Neuronal stem cell (in vitro differentiated cells): ENCODE results near the gene TRIM71.

Experiments
- DNase-seq: peaks from one replicate; pipeline ENCODE4 v3.0.0-alpha.2; 2013; ENCODE audit warnings: low spot score
- H2AFZ ChIP-seq: one replicate; pipeline ENCODE4 v1.6.1; 2013; ENCODE audit warnings: mild to moderate bottlenecking, low read length, inconsistent platforms
- H2AK5ac ChIP-seq: 2 replicates; pipeline ENCODE4 v1.6.1; 2013; ENCODE audit warnings: low read depth, mild to moderate bottlenecking, inconsistent platforms, low read length, moderate library complexity, mixed read lengths
- H2BK120ac ChIP-seq: 2 replicates; pipeline ENCODE4 v1.6.1; 2013; ENCODE audit warnings: low read depth, mild to moderate bottlenecking, inconsistent platforms, low read length, moderate library complexity, mixed read lengths
- H2BK12ac ChIP-seq: one replicate; pipeline ENCODE4 v1.6.1; 2013; ENCODE audit warnings: low read length, inconsistent platforms
- H2BK15ac ChIP-seq: 2 replicates; pipeline ENCODE4 v1.6.1; 2013; ENCODE audit warnings: mild to moderate bottlenecking, low read length, inconsistent platforms, mixed read lengths
- H2BK5ac ChIP-seq: one replicate; pipeline ENCODE4 v1.6.1; 2013; ENCODE audit warnings: inconsistent platforms, mild to moderate bottlenecking, low read length, moderate library complexity
- H3K14ac ChIP-seq: one replicate; pipeline ENCODE4 v1.6.1; 2013; ENCODE audit warnings: low read length, inconsistent platforms
- H3K18ac ChIP-seq: 2 replicates; pipeline ENCODE4 v1.6.1; 2013; ENCODE audit warnings: low read length, inconsistent platforms
- H3K23ac ChIP-seq: 2 replicates; pipeline ENCODE4 v1.6.1; 2013; ENCODE audit warnings: low read depth, mild to moderate bottlenecking, mixed read lengths, low read length, inconsistent platforms; ENCODE audit not compliant: poor library complexity
- H3K27ac ChIP-seq: replicated peaks from 3 replicates; pipeline ENCODE4 v1.5.1; 2013; ENCODE audit warnings: low read length, inconsistent platforms
- H3K27me3 ChIP-seq, 3 experiments: 2 replicates each; pipeline ENCODE4 v1.6.1; 2013; ENCODE audit warnings: low read length in 3 of 3, mild to moderate bottlenecking in 2 of 3, inconsistent platforms in 1 of 3, low read depth in 1 of 3, mixed read lengths in 1 of 3, moderate library complexity in 1 of 3; ENCODE audit not compliant: control insufficient read depth in 3 of 3, insufficient read depth in 3 of 3
- H3K36me3 ChIP-seq, 2 donors: replicated peaks in 1 of 2; 2 replicates each; pipeline ENCODE4 v1.6.1; 2013; ENCODE audit warnings: low read length in 2 of 2; ENCODE audit not compliant: control insufficient read depth in 2 of 2, insufficient read depth in 2 of 2
- H3K4ac ChIP-seq: 2 replicates; pipeline ENCODE4 v1.6.1; 2013; ENCODE audit warnings: inconsistent platforms, mild to moderate bottlenecking, low read length, moderate library complexity
- H3K4me1 ChIP-seq, 2 donors: 1 replicate in 1 of 2; 2 replicates in 1 of 2; pipeline ENCODE4 v1.6.1; 2013; ENCODE audit warnings: low read length in 2 of 2, low read depth in 1 of 2; ENCODE audit not compliant: control insufficient read depth in 2 of 2, insufficient read depth in 1 of 2
- H3K4me2 ChIP-seq: one replicate; pipeline ENCODE4 v1.6.1; 2013; ENCODE audit warnings: mild to moderate bottlenecking, low read length, inconsistent platforms; ENCODE audit not compliant: insufficient read depth, poor library complexity, severe bottlenecking
- H3K4me3 ChIP-seq, 2 donors: 2 replicates each; pipeline ENCODE4 v1.5.1; 2013; ENCODE audit warnings: low read length in 2 of 2, mild to moderate bottlenecking in 2 of 2, inconsistent platforms in 1 of 2, moderate library complexity in 1 of 2
- H3K79me1 ChIP-seq: one replicate; pipeline ENCODE4 v1.6.1; 2013; ENCODE audit warnings: low read depth, mild to moderate bottlenecking, inconsistent platforms, low read length, moderate library complexity
- H3K9ac ChIP-seq: one replicate; pipeline ENCODE4 v1.6.1; 2013; ENCODE audit warnings: mild to moderate bottlenecking, low read depth, low read length, inconsistent platforms; ENCODE audit not compliant: poor library complexity
- H3K9me3 ChIP-seq, 2 donors: replicated peaks in 1 of 2; 2 replicates each; pipeline versions ENCODE3 to v1.6.1; 2013; ENCODE audit warnings: low read length in 2 of 2, mild to moderate bottlenecking in 2 of 2, inconsistent platforms in 1 of 2, low read depth in 1 of 2, mixed read lengths in 1 of 2, moderate library complexity in 1 of 2; ENCODE audit not compliant: control insufficient read depth in 2 of 2, insufficient read depth in 1 of 2
- H4K8ac ChIP-seq: one replicate; pipeline ENCODE4 v1.6.1; 2013; ENCODE audit warnings: low read depth, mild to moderate bottlenecking, inconsistent platforms, low read length, moderate library complexity
- H4K91ac ChIP-seq: one replicate; pipeline ENCODE4 v1.6.1; 2013; ENCODE audit warnings: low read length, low read depth, mild to moderate bottlenecking, inconsistent platforms; ENCODE audit not compliant: poor library complexity
- WGBS, 2 donors: extraction: QIAGEN DNeasy Blood & Tissue Kit; methylation state at CpG; one replicate each; pipeline ENCODE4 v1.1.7; 2013; ENCODE audit warnings: missing lambda C conversion rate in 2 of 2, mixed read lengths in 1 of 2; ENCODE audit not compliant: insufficient read length in 2 of 2, insufficient replicate concordance in 1 of 2; ENCODE audit errors: extremely low coverage in 2 of 2; 5-methylcytosine and 5-hydroxymethylcytosine counted together

TRIM71 gene

GRCh38 chr3:32819551-32820348 lies 2.0 kb downstream of the TRIM71 start:
- WGBS, 2 donors = no CpG with 5 or more reads among the region's 41 CpGs
- H3K4me2 ChIP-seq = peak overlapping the region; percentile 72
- DNase-seq = no peak
- peaks cover 15 to 26% of the 10 kb centered on the region in 2 donors for H3K4me1 ChIP-seq
- H2BK5ac ChIP-seq = peak overlapping the region; percentile 99
- H2AFZ ChIP-seq = no peak overlapping the region
- H3K27ac ChIP-seq = peak overlapping the region; percentile 100
- no peak overlapping the region for H2BK15ac ChIP-seq
- no peak overlapping the region for H3K4ac ChIP-seq
- H3K14ac ChIP-seq = no peak overlapping the region
- peaks cover 0 to 2% of the 10 kb centered on the region in 2 donors for H3K9me3 ChIP-seq
- H4K8ac ChIP-seq = no peak overlapping the region
- H2BK120ac ChIP-seq = no peak overlapping the region
- H3K9ac ChIP-seq = peak overlapping the region; percentile 100
- H3K79me1 ChIP-seq = peaks cover 7% of the 10 kb centered on the region
- H3K23ac ChIP-seq = no peak overlapping the region
- peak overlapping the region; percentile 95 for H3K18ac ChIP-seq
- no peaks in the 10 kb centered on the region for H3K27me3 ChIP-seq
- peak overlapping the region; percentile 94 to 100 for H3K4me3 ChIP-seq
- H2BK12ac ChIP-seq = no peak overlapping the region
- peak overlapping the region; percentile 37 for H2AK5ac ChIP-seq
- peaks cover 14 to 59% of the 10 kb centered on the region in 2 donors for H3K36me3 ChIP-seq
- H4K91ac ChIP-seq = no peak overlapping the region

GRCh38 chr3:32820430-32820829 lies 2.6 kb downstream of the TRIM71 start:
- no peak overlapping the region for H2BK15ac ChIP-seq
- peaks cover 0 to 2% of the 10 kb centered on the region in 2 donors for H3K9me3 ChIP-seq
- no peak overlapping the region for H2BK5ac ChIP-seq
- H2AK5ac ChIP-seq = no peak overlapping the region
- no peak overlapping the region for H2AFZ ChIP-seq
- no peak overlapping the region for H2BK120ac ChIP-seq
- no CpG with 5 or more reads among the region's 2 CpGs for WGBS, 2 donors
- no peak overlapping the region for H4K8ac ChIP-seq
- H2BK12ac ChIP-seq = no peak overlapping the region
- no peak overlapping the region for H3K14ac ChIP-seq
- H3K9ac ChIP-seq = no peak overlapping the region
- peaks cover 14 to 59% of the 10 kb centered on the region in 2 donors for H3K36me3 ChIP-seq
- DNase-seq = no peak
- no peak overlapping the region for H3K18ac ChIP-seq
- H3K79me1 ChIP-seq = peaks cover 7% of the 10 kb centered on the region
- no peak overlapping the region for H3K27ac ChIP-seq
- H3K4me2 ChIP-seq = no peak overlapping the region
- no peaks in the 10 kb centered on the region for H3K27me3 ChIP-seq
- H3K4ac ChIP-seq = no peak overlapping the region
- no peak overlapping the region for H4K91ac ChIP-seq
- peak overlapping the region; percentile 94 to 100 for H3K4me3 ChIP-seq
- no peak overlapping the region for H3K23ac ChIP-seq
- H3K4me1 ChIP-seq = peaks cover 11 to 22% of the 10 kb centered on the region in 2 donors

DNA sequence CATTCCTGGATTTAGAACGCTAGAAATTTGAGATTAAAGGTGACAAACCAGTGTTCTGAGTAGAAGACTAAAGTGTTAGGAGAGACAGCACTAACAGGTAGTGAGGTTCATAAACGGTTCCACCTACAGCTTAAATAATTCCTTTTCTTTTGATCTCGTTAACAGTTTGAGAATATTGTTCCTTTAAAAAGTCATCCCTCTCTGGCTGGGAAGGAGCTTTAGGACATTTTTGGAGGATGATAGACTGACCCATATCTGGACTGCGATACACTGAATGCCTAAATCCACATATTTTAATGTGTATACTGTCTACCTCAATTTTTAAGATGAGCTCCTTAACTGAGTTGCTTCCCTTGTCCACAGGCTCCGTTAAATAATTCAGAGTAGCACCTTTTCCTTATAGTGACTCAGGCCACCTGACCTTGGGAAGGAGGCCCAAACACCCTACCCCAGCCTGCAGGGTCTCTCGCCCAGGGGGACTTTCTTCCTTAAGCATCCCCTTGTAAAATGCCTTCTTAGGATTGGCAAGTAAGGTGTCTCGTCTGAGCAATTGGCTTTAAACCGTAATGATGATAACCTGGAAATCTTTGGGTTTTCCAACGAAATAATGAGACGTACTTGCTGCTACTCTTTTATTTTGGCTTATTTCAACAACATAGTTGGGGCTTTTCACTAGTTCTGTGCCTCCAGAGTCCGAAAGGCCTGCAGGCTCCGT lies 3.3 kb downstream of the TRIM71 start:
- peak overlapping the region; percentile 19 for H3K27ac ChIP-seq
- H3K4me3 ChIP-seq = peak overlapping the region; percentile 82 to 94
- peak overlapping the region; percentile 96 for H3K23ac ChIP-seq
- peak overlapping the region; percentile 97 for H3K18ac ChIP-seq
- no CpG with 5 or more reads among the region's 12 CpGs for WGBS, 2 donors
- peak overlapping the region; percentile 19 for H2BK12ac ChIP-seq
- H3K14ac ChIP-seq = no peak overlapping the region
- H3K27me3 ChIP-seq = no peaks in the 10 kb centered on the region
- DNase-seq = no peak
- peak overlapping the region; percentile 90 for H3K9ac ChIP-seq
- peaks cover 14 to 65% of the 10 kb centered on the region in 2 donors for H3K36me3 ChIP-seq
- no peak overlapping the region for H4K8ac ChIP-seq
- no peak overlapping the region for H2AFZ ChIP-seq
- no peak overlapping the region for H2BK120ac ChIP-seq
- peak overlapping the region; percentile 87 for H2BK5ac ChIP-seq
- H4K91ac ChIP-seq = no peak overlapping the region
- H3K79me1 ChIP-seq = peaks cover 7% of the 10 kb centered on the region
- peaks cover 0 to 2% of the 10 kb centered on the region in 2 donors for H3K9me3 ChIP-seq
- H3K4me2 ChIP-seq = peak overlapping the region; percentile 86
- peak overlapping the region; percentile 84 for H2AK5ac ChIP-seq
- H3K4me1 ChIP-seq = peaks cover 10 to 25% of the 10 kb centered on the region in 2 donors
- peak overlapping the region; percentile 53 for H3K4ac ChIP-seq
- H2BK15ac ChIP-seq = no peak overlapping the region
